Mesothelial cell of epicardium (in vitro differentiated cells): Measurements from ENCODE around the gene CCT8L2. TPM values are rescaled to one million over a fixed set of nuclear protein-coding genes. Genes with fewer than 3 reads are reported as not detected.
"Not testable (repeated sequence)": the region's sequence is repeated elsewhere in the genome, so short reads cannot be mapped to it uniquely, and the experiment has no call there.

Experiments
- DNase-seq, 2 experiments: peaks; one replicate each; pipeline ENCODE4 v3.0.0; 2021; ENCODE audit warnings: low spot score in 2 of 2; ENCODE audit not compliant: unreplicated experiment in 2 of 2
- H3K27ac Mint-ChIP-seq: 2 replicates; pipeline ENCODE4 v1.8.0; 2021; ENCODE audit warnings: mixed read lengths
- H3K27me3 Mint-ChIP-seq: 2 replicates; pipeline ENCODE4 v1.8.0; 2021; ENCODE audit warnings: low read depth, mixed read lengths
- H3K36me3 Mint-ChIP-seq: 2 replicates; pipeline ENCODE4 v1.8.0; 2021; ENCODE audit warnings: mixed read lengths
- H3K4me1 Mint-ChIP-seq: 2 replicates; pipeline ENCODE4 v1.8.0; 2021; ENCODE audit warnings: mixed read lengths
- H3K4me3 Mint-ChIP-seq: 2 replicates; pipeline ENCODE4 v1.8.0; 2021; ENCODE audit warnings: mild to moderate bottlenecking, moderate library complexity, mixed read lengths
- H3K9me3 Mint-ChIP-seq: 2 replicates; pipeline ENCODE4 v1.8.0; 2021; ENCODE audit warnings: mixed read lengths
- CTCF ChIP-seq: fragments of 200-600 bp; sonication (generic); IDR thresholded peaks from one replicate; pipeline ENCODE4 v1.5.0; 2021; ENCODE audit warnings: antibody characterized with exemption; ENCODE audit not compliant: unreplicated experiment
- total RNA-seq: library from RNA; stranded (reverse); gene quantifications from 3 replicates; pipeline ENCODE4 v1.2.1, GENCODE V29; 2021

CCT8L2 gene
- total RNA-seq, 1 donor from 2014 or later: not detected

DNA sequence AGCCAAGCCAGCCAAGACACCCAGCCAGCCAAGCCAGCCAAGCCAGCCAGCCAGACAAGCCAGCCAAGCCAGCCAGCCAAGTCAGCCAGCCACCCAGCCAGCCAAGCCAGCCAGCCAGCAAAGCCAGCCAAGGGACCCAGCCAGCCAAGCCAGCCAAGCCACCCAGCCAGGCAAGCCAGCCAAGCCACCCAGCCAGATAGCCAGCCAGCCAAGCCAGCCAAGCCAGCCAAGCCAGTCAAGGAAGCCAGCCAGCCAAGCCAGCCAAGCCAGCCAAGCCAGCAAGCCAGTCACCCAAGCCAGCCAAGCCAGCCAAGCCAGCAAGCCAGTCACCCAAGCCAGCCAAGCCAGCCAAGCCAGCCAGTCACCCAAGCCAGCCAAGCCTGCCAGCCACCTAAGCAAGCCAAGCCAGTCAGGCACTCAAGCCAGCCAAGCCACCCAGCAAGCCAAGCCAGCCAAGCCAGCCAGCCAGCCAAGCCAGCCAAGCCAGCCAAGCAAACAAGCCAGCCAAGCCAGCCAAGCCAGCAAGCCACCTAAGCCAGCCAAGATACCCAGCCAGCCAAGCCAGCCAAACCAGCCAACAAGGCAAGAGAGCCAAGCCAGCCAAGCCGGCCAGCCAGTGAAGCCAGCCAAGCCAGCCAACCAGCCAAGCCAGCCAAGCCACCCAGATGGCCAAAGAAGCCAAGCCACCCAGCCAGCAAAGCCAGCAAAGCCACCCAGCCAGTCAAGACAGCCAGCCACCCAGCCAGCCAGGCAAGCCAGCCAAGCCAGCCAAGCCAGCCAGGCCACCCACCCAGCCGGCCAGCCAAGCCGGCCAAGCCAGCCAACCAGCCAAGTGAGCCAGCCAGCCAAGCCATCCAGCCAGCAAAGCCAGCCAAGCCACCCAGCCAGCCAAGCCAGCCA is 33.3 kb downstream of the CCT8L2 start:
- no peak for DNase-seq
- H3K4me3 Mint-ChIP-seq: no peak overlapping the region
- H3K27me3 Mint-ChIP-seq: no peaks in the 10 kb centered on the region
- no peaks in the 10 kb centered on the region for H3K36me3 Mint-ChIP-seq
- TF ChIP-seq CTCF: no peak
- no peak overlapping the region for H3K27ac Mint-ChIP-seq
- peaks cover 6% of the 10 kb centered on the region for H3K9me3 Mint-ChIP-seq
- H3K4me1 Mint-ChIP-seq: no peaks in the 10 kb centered on the region

GRCh38 chr22:16558376-16558945 is 34.1 kb downstream of the CCT8L2 start:
- H3K4me1 Mint-ChIP-seq, H3K4me3 Mint-ChIP-seq, DNase-seq, H3K36me3 Mint-ChIP-seq, H3K27me3 Mint-ChIP-seq, H3K27ac Mint-ChIP-seq: not testable (repeated sequence)
- peaks cover 10% of the 10 kb centered on the region for H3K9me3 Mint-ChIP-seq

- peaks cover 10% of the 10 kb centered on the region for H3K9me3 Mint-ChIP-seq
- not testable (repeated sequence) for H3K4me3 Mint-ChIP-seq, DNase-seq, H3K27me3 Mint-ChIP-seq, H3K4me1 Mint-ChIP-seq, H3K27ac Mint-ChIP-seq, H3K36me3 Mint-ChIP-seq
These were observed 35.1 kb downstream of the CCT8L2 start for GRCh38 chr22:16557511-16557910.

- H3K27me3 Mint-ChIP-seq, H3K4me3 Mint-ChIP-seq, H3K36me3 Mint-ChIP-seq, H3K4me1 Mint-ChIP-seq, H3K27ac Mint-ChIP-seq, DNase-seq: not testable (repeated sequence)
- peaks cover 18% of the 10 kb centered on the region for H3K9me3 Mint-ChIP-seq
These were observed 37.3 kb downstream of the CCT8L2 start for GRCh38 chr22:16555077-16555994.

- H3K27me3 Mint-ChIP-seq, H3K4me1 Mint-ChIP-seq, DNase-seq, H3K36me3 Mint-ChIP-seq, H3K4me3 Mint-ChIP-seq, H3K27ac Mint-ChIP-seq, H3K9me3 Mint-ChIP-seq: not testable (repeated sequence)
These were observed 49.3 kb downstream of the CCT8L2 start for GRCh38 chr22:16543310-16543709.

Other genes starting within 250 kb of the CCT8L2 start
- gene XKR3, start 232.6 kb upstream of the CCT8L2 start, total RNA-seq: not detected in 3 replicates